PC-9 (cell line): Measurements from ENCODE around the gene APRT. TPM values are rescaled to one million over a fixed set of nuclear protein-coding genes. Genes with fewer than 3 reads are reported as not detected.
A peak's percentile ranks its signal among the peaks of the same experiment; 100 is the strongest.

Experiments
- BruUV-seq: library from RNA; stranded (reverse); fragments of 400-500 nt; replicated peaks from 2 replicates; lab custom pipeline; 2021; lab: Mats Ljungman, UMichigan
- CTCF ChIA-PET: fragments of 300-600 bp; sonication (Branson Sonifier 250); formaldehyde crosslinking; loops from one replicate; lab custom pipeline; 2022; ENCODE audit warnings: antibody characterized with exemption; lab: Charles Lee
- POLR2A ChIA-PET: fragments of 300-600 bp; sonication (Branson Sonifier 250); formaldehyde crosslinking; loops from one replicate; lab custom pipeline; 2022; ENCODE audit warnings: antibody characterized with exemption; ENCODE audit not compliant: unreplicated experiment; lab: Charles Lee
- DNase-seq, 2 experiments: peaks; one replicate each; pipeline versions ENCODE4 v3.0.0 to v3.0.0-alpha.2; 2015 to 2022; ENCODE audit warnings: mixed read lengths in 1 of 2
- H2AFZ ChIP-seq: fragments of 200-600 bp; sonication (generic); 2 replicates; pipeline ENCODE4 v1.8.1; 2017; ENCODE audit warnings: antibody characterized with exemption
- H3F3A ChIP-seq: fragments of 200-600 bp; sonication (generic); 2 replicates; pipeline ENCODE4 v1.8.1; 2017; ENCODE audit warnings: antibody characterized with exemption, mild to moderate bottlenecking, low read depth; ENCODE audit not compliant: insufficient read depth
- H3K27ac ChIP-seq: fragments of 200-600 bp; sonication (generic); 2 replicates; pipeline ENCODE4 v1.6.1; 2016; ENCODE audit warnings: mixed run types
- H3K27me3 ChIP-seq: fragments of 200-600 bp; sonication (generic); 2 replicates; pipeline ENCODE4 v1.6.1; 2016; ENCODE audit warnings: low read depth, mixed run types; ENCODE audit not compliant: insufficient read depth
- H3K36me3 ChIP-seq: fragments of 200-600 bp; sonication (generic); 2 replicates; pipeline ENCODE4 v1.6.1; 2016; ENCODE audit warnings: low read depth, mixed run types
- H3K4me1 ChIP-seq: fragments of 200-600 bp; sonication (generic); replicated peaks from 2 replicates; pipeline ENCODE4 v1.6.1; 2016; ENCODE audit warnings: mixed run types; ENCODE audit not compliant: insufficient read depth
- H3K4me2 ChIP-seq: fragments of 200-600 bp; sonication (generic); 2 replicates; pipeline ENCODE4 v1.6.1; 2017; ENCODE audit warnings: mixed run types
- H3K4me3 ChIP-seq: fragments of 200-600 bp; sonication (generic); 2 replicates; pipeline ENCODE4 v1.6.1; 2016; ENCODE audit warnings: mixed run types
- H3K79me2 ChIP-seq: fragments of 200-600 bp; sonication (generic); 2 replicates; pipeline ENCODE4 v1.6.1; 2017; ENCODE audit warnings: low read depth, mixed run types
- H3K9me2 ChIP-seq: fragments of 200-600 bp; sonication (generic); 2 replicates; pipeline ENCODE4 v1.8.1; 2017; ENCODE audit warnings: mild to moderate bottlenecking; ENCODE audit not compliant: insufficient read depth
- H3K9me3 ChIP-seq: fragments of 200-600 bp; sonication (generic); 2 replicates; pipeline ENCODE4 v1.8.1; 2016; ENCODE audit warnings: low read depth; ENCODE audit not compliant: insufficient read depth
- H4K20me1 ChIP-seq: fragments of 200-600 bp; sonication (generic); 2 replicates; pipeline ENCODE4 v1.8.1; 2017; ENCODE audit not compliant: insufficient read depth
- CTCF ChIP-seq: fragments of 200-600 bp; sonication (generic); conservative IDR thresholded peaks from 2 replicates; pipeline ENCODE4 v1.6.1; 2017; ENCODE audit warnings: mixed run types, antibody characterized with exemption, mild to moderate bottlenecking, moderate library complexity
- EZH2 ChIP-seq: fragments of 200-600 bp; sonication (generic); IDR thresholded peaks from 2 replicates; pipeline ENCODE4 v1.8.0; 2017; ENCODE audit warnings: antibody characterized with exemption, low read depth
- intact Hi-C: fragments of 100-400 bp; cut with micrococcal nuclease; formaldehyde crosslinking; loops from one replicate; pipeline ENCODE4 v1.10.0; 2022; ENCODE audit not compliant: unreplicated experiment
- total RNA-seq: library from RNA; stranded (reverse); gene quantifications from 2 replicates; pipeline ENCODE4 v1.2.3, GENCODE V29; 2021

APRT gene
- total RNA-seq, 1 experiment from 2014 or later: 213 TPM

- Histone ChIP-seq H4K20me1 (peaks cover 77% of the 10 kb centered on the region), H3K79me2 (peaks cover 87% of the 10 kb centered on the region), H2AFZ (no peak overlapping the region), H3K36me3 (no peaks in the 10 kb centered on the region), H3K27ac (peak overlapping the region; percentile 71), H3K9me2 (no peaks in the 10 kb centered on the region), H3F3A (peaks cover 61% of the 10 kb centered on the region), H3K9me3 (no peaks in the 10 kb centered on the region), H3K4me2 (peak overlapping the region; percentile 79), H3K4me1 (peaks cover 90% of the 10 kb centered on the region), H3K4me3 (peak overlapping the region; percentile 48; the same call in 1 of the 2 replicates), H3K27me3 (no peaks in the 10 kb centered on the region)
- peak; percentile 92 to 96 for DNase-seq
- BruUV-seq: TSS peak; percentile 25
- CTCF ChIA-PET: interaction anchor here (0.7 to 1.6 kb wide), 5 partner anchors 8 to 33 kb away, joined by 3 to 6 read pairs (median 5); no protein-coding TSS in a partner anchor
- TF ChIP-seq CTCF (no peak), EZH2 (no peak)
- POLR2A ChIA-PET: interaction anchor here (0.6 to 1.5 kb wide), 6 partner anchors 8 to 32 kb away, joined by 4 to 20 read pairs (median 4); no protein-coding TSS in a partner anchor
- intact Hi-C loops: loop anchor here (1.0 kb wide), 2 partner anchors 9 to 15 kb away; no protein-coding TSS in a partner anchor
Measured at GRCh38 chr16:88770461-88771293, 41.1 kb downstream of the APRT start.

GRCh38 chr16:88769617-88770460 lies 41.9 kb downstream of the APRT start:
- peaks cover 94% of the 10 kb centered on the region for H3K4me1 ChIP-seq
- CTCF ChIA-PET: interaction anchor here (0.8 to 1.6 kb wide), 3 partner anchors 12 to 32 kb away, joined by 3 to 6 read pairs (median 4); no protein-coding TSS in a partner anchor
- POLR2A ChIA-PET: interaction anchor here (0.6 to 1.5 kb wide), 7 partner anchors 7 to 901 kb away, joined by 4 to 20 read pairs (median 5); partner anchors contain the start of gene PIEZO1
- H3K4me3 ChIP-seq: peak overlapping the region; percentile 48; the same call in 1 of the 2 replicates
- no peaks in the 10 kb centered on the region for H3K9me2 ChIP-seq
- H3K27ac ChIP-seq: peak overlapping the region; percentile 71
- H3K27me3 ChIP-seq: no peaks in the 10 kb centered on the region
- no peak for TF ChIP-seq EZH2
- TF ChIP-seq CTCF: no peak
- no peak overlapping the region for H2AFZ ChIP-seq
- H3K4me2 ChIP-seq: peak overlapping the region; percentile 79
- peaks cover 82% of the 10 kb centered on the region for H3K79me2 ChIP-seq
- intact Hi-C loops: loop anchor here (1.0 kb wide), 1 partner anchor 15 kb away; no protein-coding TSS in a partner anchor
- DNase-seq: peak; percentile 74 to 80
- no TSS peak for BruUV-seq
- H3F3A ChIP-seq: peaks cover 67% of the 10 kb centered on the region
- no peaks in the 10 kb centered on the region for H3K36me3 ChIP-seq
- H4K20me1 ChIP-seq: peaks cover 70% of the 10 kb centered on the region
- H3K9me3 ChIP-seq: no peaks in the 10 kb centered on the region
